ENCODE data around the gene RPF1. TPM values are rescaled to one million over a fixed set of nuclear protein-coding genes. Genes with fewer than 3 reads are reported as not detected.
"Not testable (repeated sequence)": the region's sequence is repeated elsewhere in the genome, so short reads cannot be mapped to it uniquely, and the experiment has no call there.

The RPF1 gene
- total RNA-seq, 1 experiment from 2014 or later = 36.1 TPM

DNA sequence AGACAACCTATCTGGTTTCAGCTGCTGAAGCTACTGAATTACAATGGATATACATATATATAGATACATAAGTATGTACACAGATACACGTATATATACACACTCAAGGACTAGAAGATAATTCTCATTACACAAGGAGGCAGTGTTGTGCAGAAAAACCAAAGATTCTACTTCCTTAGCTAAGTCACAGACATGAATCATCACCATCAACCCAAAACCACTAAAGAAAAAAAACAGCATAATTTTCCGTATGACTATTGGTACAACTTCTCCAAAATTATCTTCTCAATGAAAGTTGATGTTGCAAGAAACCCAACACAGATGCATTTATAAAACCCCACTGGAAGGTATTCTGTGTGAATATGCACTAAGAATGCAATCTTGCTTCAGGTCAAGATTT is 36.8 kb upstream of the RPF1 start:
- H3K27me3 Mint-ChIP-seq (ENCODE audit: low read depth) = peaks cover 8% of the 10 kb centered on the region; the same call in 1 of the 2 replicates
- TF ChIP-seq, protein P1, sequence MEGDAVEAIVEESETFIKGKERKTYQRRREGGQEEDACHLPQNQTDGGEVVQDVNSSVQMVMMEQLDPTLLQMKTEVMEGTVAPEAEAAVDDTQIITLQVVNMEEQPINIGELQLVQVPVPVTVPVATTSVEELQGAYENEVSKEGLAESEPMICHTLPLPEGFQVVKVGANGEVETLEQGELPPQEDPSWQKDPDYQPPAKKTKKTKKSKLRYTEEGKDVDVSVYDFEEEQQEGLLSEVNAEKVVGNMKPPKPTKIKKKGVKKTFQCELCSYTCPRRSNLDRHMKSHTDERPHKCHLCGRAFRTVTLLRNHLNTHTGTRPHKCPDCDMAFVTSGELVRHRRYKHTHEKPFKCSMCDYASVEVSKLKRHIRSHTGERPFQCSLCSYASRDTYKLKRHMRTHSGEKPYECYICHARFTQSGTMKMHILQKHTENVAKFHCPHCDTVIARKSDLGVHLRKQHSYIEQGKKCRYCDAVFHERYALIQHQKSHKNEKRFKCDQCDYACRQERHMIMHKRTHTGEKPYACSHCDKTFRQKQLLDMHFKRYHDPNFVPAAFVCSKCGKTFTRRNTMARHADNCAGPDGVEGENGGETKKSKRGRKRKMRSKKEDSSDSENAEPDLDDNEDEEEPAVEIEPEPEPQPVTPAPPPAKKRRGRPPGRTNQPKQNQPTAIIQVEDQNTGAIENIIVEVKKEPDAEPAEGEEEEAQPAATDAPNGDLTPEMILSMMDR (conservative IDR thresholded peaks at IDR 0.05) = peak; percentile 40; the same call in 2 of the 3 replicates
- H2AK5ac ChIP-seq (ENCODE audit: insufficient read length, low read length) = no peak overlapping the region

GRCh38 chr1:84442747-84443646 is 36.1 kb upstream of the RPF1 start:
- H2BK15ac ChIP-seq (ENCODE audit: low read depth, low read length); H3K4me2 ChIP-seq (ENCODE audit: insufficient read depth, insufficient read length, low read length); H3K4ac ChIP-seq (ENCODE audit: low read depth, low read length); H3K23me2 ChIP-seq (ENCODE audit: insufficient read length, low read depth, low read length, poor library complexity, severe bottlenecking); H3K9me3 ChIP-seq (ENCODE audit: control insufficient read depth, low read depth, low read length); H4K5ac ChIP-seq (ENCODE audit: insufficient read length, low read depth, low read length); H3T11ph ChIP-seq (ENCODE audit: low read length); H2AFZ ChIP-seq (ENCODE audit: low read length); H3K14ac ChIP-seq (ENCODE audit: insufficient read depth, low read length); H3K4me1 ChIP-seq (ENCODE audit: insufficient read depth, low read length); H3K4me3 Mint-ChIP-seq; H4K20me1 ChIP-seq (ENCODE audit: control insufficient read depth, insufficient read depth, insufficient read length); H3K27me3 Mint-ChIP-seq (ENCODE audit: low read depth); H3K56ac ChIP-seq (ENCODE audit: insufficient read length, low read depth, low read length); H2BK120ac ChIP-seq (ENCODE audit: low read depth, low read length, poor library complexity, severe bottlenecking); H2BK20ac ChIP-seq (ENCODE audit: low read depth, low read length, poor library complexity, severe bottlenecking); H2AK5ac ChIP-seq (ENCODE audit: insufficient read length, low read length); H3K79me1 ChIP-seq (ENCODE audit: insufficient read depth, low read depth, low read length, poor library complexity, severe bottlenecking); H4K91ac ChIP-seq (ENCODE audit: insufficient read length, low read depth, low read length); H2BK5ac ChIP-seq (ENCODE audit: insufficient read length, low read length); H2BK12ac ChIP-seq (ENCODE audit: insufficient read length, low read depth, low read length); H3K79me2 ChIP-seq (ENCODE audit: insufficient read depth, low read length); H3K23ac ChIP-seq (ENCODE audit: insufficient read length, low read depth, low read length); DNase-seq; H3K4me1 Mint-ChIP-seq; H3K27me3 ChIP-seq (ENCODE audit: insufficient read depth, low read length); H3K36me3 Mint-ChIP-seq (ENCODE audit: insufficient read depth in 1 of 3, low read depth in 3 of 3); H3K18ac ChIP-seq (ENCODE audit: insufficient read length, low read depth, low read length); H3K9ac ChIP-seq (ENCODE audit: extremely low read depth, insufficient read length, low read length); H4K8ac ChIP-seq (replicated peaks; ENCODE audit: insufficient read length, low read depth, low read length); H3K27ac ChIP-seq (ENCODE audit: insufficient read length, low read depth, low read length): not testable (repeated sequence)
- WGBS (ENCODE audit: extremely low coverage, insufficient read length, low lambda C conversion rate) = no CpG with 5 or more reads among the region's 7 CpGs
- H3K27ac Mint-ChIP-seq = peak overlapping the region in 1 of 3 experiments; percentile 23; a peak in 1 of 7 replicates
- peaks cover 0 to 11% of the 10 kb centered on the region in 2 experiments; a peak in 1 of 5 replicates for H3K9me3 Mint-ChIP-seq

More for the DNA sequence above, 36.8 kb upstream of the RPF1 start:
- H3K18ac ChIP-seq (ENCODE audit: insufficient read length, low read depth, low read length) = no peak overlapping the region
- H3K4me2 ChIP-seq (ENCODE audit: insufficient read depth, insufficient read length, low read length) = no peak overlapping the region
- H3K79me1 ChIP-seq (ENCODE audit: insufficient read depth, low read depth, low read length, poor library complexity, severe bottlenecking) = no peaks in the 10 kb centered on the region
- no peak overlapping the region for H2AFZ ChIP-seq (ENCODE audit: low read length)
- no peak overlapping the region for H2BK20ac ChIP-seq (ENCODE audit: low read depth, low read length, poor library complexity, severe bottlenecking)
- no peak overlapping the region for H3K4ac ChIP-seq (ENCODE audit: low read depth, low read length)
- Mint-ChIP-seq H3K4me3 (no peak overlapping the region), H3K9me3 (peaks cover 0 to 7% of the 10 kb centered on the region in 2 experiments; a peak in 1 of 5 replicates), H3K27ac (no peak overlapping the region), H3K36me3 (ENCODE audit: insufficient read depth in 1 of 3, low read depth in 3 of 3) (peaks cover 0 to 3% (median 1%) of the 10 kb centered on the region in 3 experiments; a peak in 1 of 7 replicates), H3K4me1 (peaks cover 0 to 2% of the 10 kb centered on the region in 2 experiments; a peak in 1 of 4 replicates)
- no peak overlapping the region for H2BK12ac ChIP-seq (ENCODE audit: insufficient read length, low read depth, low read length)
- no peak overlapping the region for H3T11ph ChIP-seq (ENCODE audit: low read length)
- no peak overlapping the region for H4K8ac ChIP-seq (replicated peaks; ENCODE audit: insufficient read length, low read depth, low read length)
- no peak overlapping the region for H2BK5ac ChIP-seq (ENCODE audit: insufficient read length, low read length)
- H3K9ac ChIP-seq (ENCODE audit: extremely low read depth, insufficient read length, low read length) = no peak overlapping the region
- no CpG with 5 or more reads among the region's 2 CpGs for WGBS (ENCODE audit: extremely low coverage, insufficient read length, low lambda C conversion rate)
- no peak overlapping the region for H3K27ac ChIP-seq (ENCODE audit: insufficient read length, low read depth, low read length)
- no peak overlapping the region for H2BK15ac ChIP-seq (ENCODE audit: low read depth, low read length)
- H2BK120ac ChIP-seq (ENCODE audit: low read depth, low read length, poor library complexity, severe bottlenecking) = no peak overlapping the region
- no peaks in the 10 kb centered on the region for H3K23me2 ChIP-seq (ENCODE audit: insufficient read length, low read depth, low read length, poor library complexity, severe bottlenecking)
- H4K5ac ChIP-seq (ENCODE audit: insufficient read length, low read depth, low read length) = no peak overlapping the region
- H3K79me2 ChIP-seq (ENCODE audit: insufficient read depth, low read length) = no peaks in the 10 kb centered on the region
- no peaks in the 10 kb centered on the region for H3K4me1 ChIP-seq (ENCODE audit: insufficient read depth, low read length)
- H3K14ac ChIP-seq (ENCODE audit: insufficient read depth, low read length) = no peak overlapping the region
- no peaks in the 10 kb centered on the region for H4K20me1 ChIP-seq (ENCODE audit: control insufficient read depth, insufficient read depth, insufficient read length)
- H3K56ac ChIP-seq (ENCODE audit: insufficient read length, low read depth, low read length) = no peak overlapping the region
- DNase-seq = no peak
- no peaks in the 10 kb centered on the region for H3K27me3 ChIP-seq (ENCODE audit: insufficient read depth, low read length)
- H4K91ac ChIP-seq (ENCODE audit: insufficient read length, low read depth, low read length) = no peak overlapping the region
- no peak overlapping the region for H3K23ac ChIP-seq (ENCODE audit: insufficient read length, low read depth, low read length)
- no peaks in the 10 kb centered on the region for H3K9me3 ChIP-seq (ENCODE audit: control insufficient read depth, low read depth, low read length)
